ENCODE measurements around the gene F3. TPM values are rescaled to one million over a fixed set of nuclear protein-coding genes. Genes with fewer than 3 reads are reported as not detected.
A peak's percentile ranks its signal among the peaks of the same experiment; 100 is the strongest.

F3 gene
- total and polyA plus RNA-seq, 2 of the 13 experiments (the other 11 are each of a cell fraction or from before 2014, with no cell fraction given): 5.8 to 9.0 TPM

DNA sequence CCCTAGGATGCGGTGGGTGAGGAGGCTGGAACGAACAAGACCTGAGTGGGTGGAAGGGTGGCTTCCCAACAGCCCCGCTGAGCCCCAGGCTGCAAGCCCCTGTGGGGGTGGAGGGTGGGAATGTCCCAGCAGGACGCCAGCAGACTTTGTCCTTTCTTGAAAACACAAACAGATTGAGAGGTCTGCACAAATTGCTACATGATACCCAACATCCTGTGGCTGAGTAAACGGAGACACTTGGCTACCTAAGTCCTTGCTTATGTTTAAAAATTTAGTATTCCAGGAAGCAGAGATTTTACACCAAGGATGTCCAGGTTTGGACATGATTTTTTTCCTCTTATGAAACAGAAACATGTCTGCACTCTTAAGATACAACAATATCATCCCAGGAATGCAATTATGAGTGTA is 11.8 kb upstream of the F3 start (continued):
- TF ChIP-seq, protein P1, sequence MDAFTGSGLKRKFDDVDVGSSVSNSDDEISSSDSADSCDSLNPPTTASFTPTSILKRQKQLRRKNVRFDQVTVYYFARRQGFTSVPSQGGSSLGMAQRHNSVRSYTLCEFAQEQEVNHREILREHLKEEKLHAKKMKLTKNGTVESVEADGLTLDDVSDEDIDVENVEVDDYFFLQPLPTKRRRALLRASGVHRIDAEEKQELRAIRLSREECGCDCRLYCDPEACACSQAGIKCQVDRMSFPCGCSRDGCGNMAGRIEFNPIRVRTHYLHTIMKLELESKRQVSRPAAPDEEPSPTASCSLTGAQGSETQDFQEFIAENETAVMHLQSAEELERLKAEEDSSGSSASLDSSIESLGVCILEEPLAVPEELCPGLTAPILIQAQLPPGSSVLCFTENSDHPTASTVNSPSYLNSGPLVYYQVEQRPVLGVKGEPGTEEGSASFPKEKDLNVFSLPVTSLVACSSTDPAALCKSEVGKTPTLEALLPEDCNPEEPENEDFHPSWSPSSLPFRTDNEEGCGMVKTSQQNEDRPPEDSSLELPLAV (CRISPR knock-in tag; conservative IDR thresholded peaks at IDR 0.05; ENCODE audit: low read depth): no peak
- TF ChIP-seq ZNF333 (CRISPR knock-in tag; IDR thresholded peaks at IDR 0.05; ENCODE audit: borderline replicate concordance): no peak
- no peak for TF ChIP-seq CREB1 (IDR thresholded peaks at IDR 0.05)
- no peak for TF ChIP-seq CREB1 (CRISPR knock-in tag; IDR thresholded peaks at IDR 0.05)
- no peak for TF ChIP-seq TBX2 (CRISPR knock-in tag; IDR thresholded peaks at IDR 0.05; ENCODE audit: borderline replicate concordance)
- TF ChIP-seq NFE2 (CRISPR knock-in tag; IDR thresholded peaks at IDR 0.05): no peak
- no peak for TF ChIP-seq ATAD3A (CRISPR knock-in tag; IDR thresholded peaks at IDR 0.05)
- no peak for TF ChIP-seq ZMYM3 (CRISPR knock-in tag; IDR thresholded peaks at IDR 0.05)
- no peak for TF ChIP-seq ZNF839 (CRISPR knock-in tag; IDR thresholded peaks at IDR 0.05; ENCODE audit: borderline replicate concordance)
- no peak for TF ChIP-seq DR1 (CRISPR knock-in tag; IDR thresholded peaks at IDR 0.05)
- TF ChIP-seq RXRA (CRISPR knock-in tag; IDR thresholded peaks at IDR 0.05): peak; percentile 28; the same call in 1 of the 2 replicates
- no peak for TF ChIP-seq SOX13 (IDR thresholded peaks at IDR 0.05)
- peak in 1 of 2 experiments; percentile 44; a peak in 1 of 4 replicates for TF ChIP-seq SOX13 (CRISPR knock-in tag; conservative IDR thresholded peaks at IDR 0.05 in 1 of 2, IDR thresholded peaks at IDR 0.05 in 1 of 2)
- no peak for TF ChIP-seq GPN1 (CRISPR knock-in tag; IDR thresholded peaks at IDR 0.05; ENCODE audit: borderline replicate concordance)
- TF ChIP-seq, protein P2, sequence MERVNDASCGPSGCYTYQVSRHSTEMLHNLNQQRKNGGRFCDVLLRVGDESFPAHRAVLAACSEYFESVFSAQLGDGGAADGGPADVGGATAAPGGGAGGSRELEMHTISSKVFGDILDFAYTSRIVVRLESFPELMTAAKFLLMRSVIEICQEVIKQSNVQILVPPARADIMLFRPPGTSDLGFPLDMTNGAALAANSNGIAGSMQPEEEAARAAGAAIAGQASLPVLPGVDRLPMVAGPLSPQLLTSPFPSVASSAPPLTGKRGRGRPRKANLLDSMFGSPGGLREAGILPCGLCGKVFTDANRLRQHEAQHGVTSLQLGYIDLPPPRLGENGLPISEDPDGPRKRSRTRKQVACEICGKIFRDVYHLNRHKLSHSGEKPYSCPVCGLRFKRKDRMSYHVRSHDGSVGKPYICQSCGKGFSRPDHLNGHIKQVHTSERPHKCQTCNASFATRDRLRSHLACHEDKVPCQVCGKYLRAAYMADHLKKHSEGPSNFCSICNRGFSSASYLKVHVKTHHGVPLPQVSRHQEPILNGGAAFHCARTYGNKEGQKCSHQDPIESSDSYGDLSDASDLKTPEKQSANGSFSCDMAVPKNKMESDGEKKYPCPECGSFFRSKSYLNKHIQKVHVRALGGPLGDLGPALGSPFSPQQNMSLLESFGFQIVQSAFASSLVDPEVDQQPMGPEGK (CRISPR knock-in tag; IDR thresholded peaks at IDR 0.05): peak; percentile 55
- 0 out of 2 replicates have a peak, but pooled peaks have one; percentile 15 for TF ChIP-seq GATAD2A (CRISPR knock-in tag; IDR thresholded peaks at IDR 0.05)
- no peak for TF ChIP-seq ZNF816 (CRISPR knock-in tag; IDR thresholded peaks at IDR 0.05; ENCODE audit: borderline replicate concordance)
- TF ChIP-seq, protein P3, sequence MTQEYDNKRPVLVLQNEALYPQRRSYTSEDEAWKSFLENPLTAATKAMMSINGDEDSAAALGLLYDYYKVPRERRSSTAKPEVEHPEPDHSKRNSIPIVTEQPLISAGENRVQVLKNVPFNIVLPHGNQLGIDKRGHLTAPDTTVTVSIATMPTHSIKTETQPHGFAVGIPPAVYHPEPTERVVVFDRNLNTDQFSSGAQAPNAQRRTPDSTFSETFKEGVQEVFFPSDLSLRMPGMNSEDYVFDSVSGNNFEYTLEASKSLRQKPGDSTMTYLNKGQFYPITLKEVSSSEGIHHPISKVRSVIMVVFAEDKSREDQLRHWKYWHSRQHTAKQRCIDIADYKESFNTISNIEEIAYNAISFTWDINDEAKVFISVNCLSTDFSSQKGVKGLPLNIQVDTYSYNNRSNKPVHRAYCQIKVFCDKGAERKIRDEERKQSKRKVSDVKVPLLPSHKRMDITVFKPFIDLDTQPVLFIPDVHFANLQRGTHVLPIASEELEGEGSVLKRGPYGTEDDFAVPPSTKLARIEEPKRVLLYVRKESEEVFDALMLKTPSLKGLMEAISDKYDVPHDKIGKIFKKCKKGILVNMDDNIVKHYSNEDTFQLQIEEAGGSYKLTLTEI (CRISPR knock-in tag; conservative IDR thresholded peaks at IDR 0.05): no peak
- TF ChIP-seq NFE2L1 (CRISPR knock-in tag; IDR thresholded peaks at IDR 0.05; ENCODE audit: borderline replicate concordance): no peak
- TF ChIP-seq ZNF30 (CRISPR knock-in tag; IDR thresholded peaks at IDR 0.05): no peak
- TF ChIP-seq ZNF510 (CRISPR knock-in tag; IDR thresholded peaks at IDR 0.05; ENCODE audit: low read depth): no peak
- TF ChIP-seq ZNF75D (CRISPR knock-in tag; IDR thresholded peaks at IDR 0.05; ENCODE audit: borderline replicate concordance): no peak
- TF ChIP-seq, protein P4, sequence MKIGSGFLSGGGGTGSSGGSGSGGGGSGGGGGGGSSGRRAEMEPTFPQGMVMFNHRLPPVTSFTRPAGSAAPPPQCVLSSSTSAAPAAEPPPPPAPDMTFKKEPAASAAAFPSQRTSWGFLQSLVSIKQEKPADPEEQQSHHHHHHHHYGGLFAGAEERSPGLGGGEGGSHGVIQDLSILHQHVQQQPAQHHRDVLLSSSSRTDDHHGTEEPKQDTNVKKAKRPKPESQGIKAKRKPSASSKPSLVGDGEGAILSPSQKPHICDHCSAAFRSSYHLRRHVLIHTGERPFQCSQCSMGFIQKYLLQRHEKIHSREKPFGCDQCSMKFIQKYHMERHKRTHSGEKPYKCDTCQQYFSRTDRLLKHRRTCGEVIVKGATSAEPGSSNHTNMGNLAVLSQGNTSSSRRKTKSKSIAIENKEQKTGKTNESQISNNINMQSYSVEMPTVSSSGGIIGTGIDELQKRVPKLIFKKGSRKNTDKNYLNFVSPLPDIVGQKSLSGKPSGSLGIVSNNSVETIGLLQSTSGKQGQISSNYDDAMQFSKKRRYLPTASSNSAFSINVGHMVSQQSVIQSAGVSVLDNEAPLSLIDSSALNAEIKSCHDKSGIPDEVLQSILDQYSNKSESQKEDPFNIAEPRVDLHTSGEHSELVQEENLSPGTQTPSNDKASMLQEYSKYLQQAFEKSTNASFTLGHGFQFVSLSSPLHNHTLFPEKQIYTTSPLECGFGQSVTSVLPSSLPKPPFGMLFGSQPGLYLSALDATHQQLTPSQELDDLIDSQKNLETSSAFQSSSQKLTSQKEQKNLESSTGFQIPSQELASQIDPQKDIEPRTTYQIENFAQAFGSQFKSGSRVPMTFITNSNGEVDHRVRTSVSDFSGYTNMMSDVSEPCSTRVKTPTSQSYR (CRISPR knock-in tag; IDR thresholded peaks at IDR 0.05; ENCODE audit: borderline replicate concordance): 0 out of 2 replicates have a peak, but pooled peaks have one; percentile 19
- no peak for TF ChIP-seq HOXD1 (CRISPR knock-in tag; IDR thresholded peaks at IDR 0.05)
- no peak for TF ChIP-seq MAFG (CRISPR knock-in tag; IDR thresholded peaks at IDR 0.05)
